Measurements from ENCODE around the gene SLX4IP. TPM values are rescaled to one million over a fixed set of nuclear protein-coding genes. Genes with fewer than 3 reads are reported as not detected.

SLX4IP gene
- total and polyA plus RNA-seq, 2 of the 13 experiments (the other 11 are each of a cell fraction or from before 2014, with no cell fraction given), result 3.6 to 7.3 TPM

DNA sequence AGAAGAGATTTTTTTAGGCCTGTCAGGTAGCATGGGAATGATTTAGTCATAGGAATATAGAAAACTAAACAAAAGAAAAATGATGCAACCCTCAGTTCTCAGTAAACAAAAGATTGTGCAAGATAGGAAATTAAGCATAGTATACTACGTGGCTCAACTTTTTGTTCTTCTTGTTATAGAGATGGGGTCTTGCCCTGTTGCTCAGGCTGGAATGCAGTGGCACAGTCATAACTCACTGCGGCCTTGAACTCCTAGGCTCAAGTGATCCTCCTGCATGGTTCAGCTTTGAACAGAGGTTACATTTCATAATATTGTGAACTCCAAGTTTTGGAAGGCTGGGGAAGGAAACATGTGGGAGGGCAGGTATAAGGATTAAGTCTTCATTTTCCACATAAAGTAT, 28.5 kb downstream of the SLX4IP start (continued):
- TF ChIP-seq, protein P1, sequence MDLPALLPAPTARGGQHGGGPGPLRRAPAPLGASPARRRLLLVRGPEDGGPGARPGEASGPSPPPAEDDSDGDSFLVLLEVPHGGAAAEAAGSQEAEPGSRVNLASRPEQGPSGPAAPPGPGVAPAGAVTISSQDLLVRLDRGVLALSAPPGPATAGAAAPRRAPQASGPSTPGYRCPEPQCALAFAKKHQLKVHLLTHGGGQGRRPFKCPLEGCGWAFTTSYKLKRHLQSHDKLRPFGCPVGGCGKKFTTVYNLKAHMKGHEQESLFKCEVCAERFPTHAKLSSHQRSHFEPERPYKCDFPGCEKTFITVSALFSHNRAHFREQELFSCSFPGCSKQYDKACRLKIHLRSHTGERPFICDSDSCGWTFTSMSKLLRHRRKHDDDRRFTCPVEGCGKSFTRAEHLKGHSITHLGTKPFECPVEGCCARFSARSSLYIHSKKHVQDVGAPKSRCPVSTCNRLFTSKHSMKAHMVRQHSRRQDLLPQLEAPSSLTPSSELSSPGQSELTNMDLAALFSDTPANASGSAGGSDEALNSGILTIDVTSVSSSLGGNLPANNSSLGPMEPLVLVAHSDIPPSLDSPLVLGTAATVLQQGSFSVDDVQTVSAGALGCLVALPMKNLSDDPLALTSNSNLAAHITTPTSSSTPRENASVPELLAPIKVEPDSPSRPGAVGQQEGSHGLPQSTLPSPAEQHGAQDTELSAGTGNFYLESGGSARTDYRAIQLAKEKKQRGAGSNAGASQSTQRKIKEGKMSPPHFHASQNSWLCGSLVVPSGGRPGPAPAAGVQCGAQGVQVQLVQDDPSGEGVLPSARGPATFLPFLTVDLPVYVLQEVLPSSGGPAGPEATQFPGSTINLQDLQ (CRISPR knock-in tag; IDR thresholded peaks at IDR 0.05), result no peak
- no peak for TF ChIP-seq ZNF510 (CRISPR knock-in tag; IDR thresholded peaks at IDR 0.05; ENCODE audit: low read depth)
- TF ChIP-seq, protein P2, sequence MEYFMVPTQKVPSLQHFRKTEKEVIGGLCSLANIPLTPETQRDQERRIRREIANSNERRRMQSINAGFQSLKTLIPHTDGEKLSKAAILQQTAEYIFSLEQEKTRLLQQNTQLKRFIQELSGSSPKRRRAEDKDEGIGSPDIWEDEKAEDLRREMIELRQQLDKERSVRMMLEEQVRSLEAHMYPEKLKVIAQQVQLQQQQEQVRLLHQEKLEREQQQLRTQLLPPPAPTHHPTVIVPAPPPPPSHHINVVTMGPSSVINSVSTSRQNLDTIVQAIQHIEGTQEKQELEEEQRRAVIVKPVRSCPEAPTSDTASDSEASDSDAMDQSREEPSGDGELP (IDR thresholded peaks at IDR 0.05; ENCODE audit: borderline replicate concordance, low read depth), result no peak
- TF ChIP-seq CENPX (CRISPR knock-in tag; IDR thresholded peaks at IDR 0.05), result no peak
- no peak for TF ChIP-seq ZNF558 (CRISPR knock-in tag; IDR thresholded peaks at IDR 0.05; ENCODE audit: borderline replicate concordance)
- TF ChIP-seq SOX5 (CRISPR knock-in tag; IDR thresholded peaks at IDR 0.05; ENCODE audit: borderline replicate concordance), result peak; percentile 97
- TF ChIP-seq, protein P3, sequence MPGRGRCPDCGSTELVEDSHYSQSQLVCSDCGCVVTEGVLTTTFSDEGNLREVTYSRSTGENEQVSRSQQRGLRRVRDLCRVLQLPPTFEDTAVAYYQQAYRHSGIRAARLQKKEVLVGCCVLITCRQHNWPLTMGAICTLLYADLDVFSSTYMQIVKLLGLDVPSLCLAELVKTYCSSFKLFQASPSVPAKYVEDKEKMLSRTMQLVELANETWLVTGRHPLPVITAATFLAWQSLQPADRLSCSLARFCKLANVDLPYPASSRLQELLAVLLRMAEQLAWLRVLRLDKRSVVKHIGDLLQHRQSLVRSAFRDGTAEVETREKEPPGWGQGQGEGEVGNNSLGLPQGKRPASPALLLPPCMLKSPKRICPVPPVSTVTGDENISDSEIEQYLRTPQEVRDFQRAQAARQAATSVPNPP (CRISPR knock-in tag; IDR thresholded peaks at IDR 0.05), result no peak
- TF ChIP-seq, protein P4, sequence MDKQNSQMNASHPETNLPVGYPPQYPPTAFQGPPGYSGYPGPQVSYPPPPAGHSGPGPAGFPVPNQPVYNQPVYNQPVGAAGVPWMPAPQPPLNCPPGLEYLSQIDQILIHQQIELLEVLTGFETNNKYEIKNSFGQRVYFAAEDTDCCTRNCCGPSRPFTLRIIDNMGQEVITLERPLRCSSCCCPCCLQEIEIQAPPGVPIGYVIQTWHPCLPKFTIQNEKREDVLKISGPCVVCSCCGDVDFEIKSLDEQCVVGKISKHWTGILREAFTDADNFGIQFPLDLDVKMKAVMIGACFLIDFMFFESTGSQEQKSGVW (CRISPR knock-in tag; IDR thresholded peaks at IDR 0.05; ENCODE audit: borderline replicate concordance), result no peak
- TF ChIP-seq PTBP1 (IDR thresholded peaks at IDR 0.05; ENCODE audit: low read depth, low read length, poor library complexity, severe bottlenecking), result no peak
- TF ChIP-seq U2AF2 (IDR thresholded peaks at IDR 0.05; ENCODE audit: low read depth, low read length), result no peak
- no peak for TF ChIP-seq ONECUT2 (CRISPR knock-in tag; IDR thresholded peaks at IDR 0.05)
- no peak for TF ChIP-seq KLF9 (CRISPR knock-in tag; IDR thresholded peaks at IDR 0.05; ENCODE audit: low read depth)
- TF ChIP-seq, protein P5, sequence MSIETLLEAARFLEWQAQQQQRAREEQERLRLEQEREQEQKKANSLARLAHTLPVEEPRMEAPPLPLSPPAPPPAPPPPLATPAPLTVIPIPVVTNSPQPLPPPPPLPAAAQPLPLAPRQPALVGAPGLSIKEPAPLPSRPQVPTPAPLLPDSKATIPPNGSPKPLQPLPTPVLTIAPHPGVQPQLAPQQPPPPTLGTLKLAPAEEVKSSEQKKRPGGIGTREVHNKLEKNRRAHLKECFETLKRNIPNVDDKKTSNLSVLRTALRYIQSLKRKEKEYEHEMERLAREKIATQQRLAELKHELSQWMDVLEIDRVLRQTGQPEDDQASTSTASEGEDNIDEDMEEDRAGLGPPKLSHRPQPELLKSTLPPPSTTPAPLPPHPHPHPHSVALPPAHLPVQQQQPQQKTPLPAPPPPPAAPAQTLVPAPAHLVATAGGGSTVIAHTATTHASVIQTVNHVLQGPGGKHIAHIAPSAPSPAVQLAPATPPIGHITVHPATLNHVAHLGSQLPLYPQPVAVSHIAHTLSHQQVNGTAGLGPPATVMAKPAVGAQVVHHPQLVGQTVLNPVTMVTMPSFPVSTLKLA (IDR thresholded peaks at IDR 0.05), result no peak
- no peak for TF ChIP-seq ZNF777 (CRISPR knock-in tag; IDR thresholded peaks at IDR 0.05)
- TF ChIP-seq ZNF766 (CRISPR knock-in tag; IDR thresholded peaks at IDR 0.05; ENCODE audit: borderline replicate concordance), result 0 out of 2 replicates have a peak, but pooled peaks have one; percentile 25
- peak; percentile 89 for TF ChIP-seq SALL1 (CRISPR knock-in tag; IDR thresholded peaks at IDR 0.05)
- TF ChIP-seq TOE1 (CRISPR knock-in tag; IDR thresholded peaks at IDR 0.05), result no peak
- TF ChIP-seq, protein P6, sequence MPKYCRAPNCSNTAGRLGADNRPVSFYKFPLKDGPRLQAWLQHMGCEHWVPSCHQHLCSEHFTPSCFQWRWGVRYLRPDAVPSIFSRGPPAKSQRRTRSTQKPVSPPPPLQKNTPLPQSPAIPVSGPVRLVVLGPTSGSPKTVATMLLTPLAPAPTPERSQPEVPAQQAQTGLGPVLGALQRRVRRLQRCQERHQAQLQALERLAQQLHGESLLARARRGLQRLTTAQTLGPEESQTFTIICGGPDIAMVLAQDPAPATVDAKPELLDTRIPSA (CRISPR knock-in tag; IDR thresholded peaks at IDR 0.05; ENCODE audit: borderline replicate concordance), result no peak
- no peak for TF ChIP-seq ZFYVE20 (CRISPR knock-in tag; IDR thresholded peaks at IDR 0.05; ENCODE audit: borderline replicate concordance, low read depth)
- no peak for TF ChIP-seq ZMYM4 (CRISPR knock-in tag; IDR thresholded peaks at IDR 0.05)
- TF ChIP-seq MLLT10 (CRISPR knock-in tag; IDR thresholded peaks at IDR 0.05), result no peak
- TF ChIP-seq, protein P7, sequence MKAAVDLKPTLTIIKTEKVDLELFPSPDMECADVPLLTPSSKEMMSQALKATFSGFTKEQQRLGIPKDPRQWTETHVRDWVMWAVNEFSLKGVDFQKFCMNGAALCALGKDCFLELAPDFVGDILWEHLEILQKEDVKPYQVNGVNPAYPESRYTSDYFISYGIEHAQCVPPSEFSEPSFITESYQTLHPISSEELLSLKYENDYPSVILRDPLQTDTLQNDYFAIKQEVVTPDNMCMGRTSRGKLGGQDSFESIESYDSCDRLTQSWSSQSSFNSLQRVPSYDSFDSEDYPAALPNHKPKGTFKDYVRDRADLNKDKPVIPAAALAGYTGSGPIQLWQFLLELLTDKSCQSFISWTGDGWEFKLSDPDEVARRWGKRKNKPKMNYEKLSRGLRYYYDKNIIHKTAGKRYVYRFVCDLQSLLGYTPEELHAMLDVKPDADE (CRISPR knock-in tag; IDR thresholded peaks at IDR 0.05), result no peak
